Neural cell (in vitro differentiated cells): ENCODE measurements around the gene RBM17. TPM values are rescaled to one million over a fixed set of nuclear protein-coding genes. Genes with fewer than 3 reads are reported as not detected.

Experiments used
- polyA plus RNA-seq: library from polyadenylated mRNA; depleted of rRNA; stranded (reverse); fragments of >200 nt; gene quantifications from 2 replicates; pipeline ENCODE4 v1.2.3, GENCODE V29; 2014
- small RNA-seq, 3 experiments: library from RNA; depleted of rRNA; stranded (forward); fragments of <200 nt; gene quantifications; one replicate each; pipeline ENCODE3, GENCODE V24; 2012

Gene RBM17
- polyA plus RNA-seq, 1 donor from 2014 or later = 109 TPM

Small RNA genes lying within 50 kb of the gene (small RNA-seq; reads per million reads assigned to genes)
- 0 reads per million in 3 experiments for gene MIR3155A

Other genes starting within 250 kb of the RBM17 start
- gene ANKRD16, start 199.1 kb upstream of the RBM17 start, polyA plus RNA-seq = 11.0 and 14.2 TPM in 2 replicates
- gene FBH1, start 198.8 kb upstream of the RBM17 start, polyA plus RNA-seq = 41.1 and 48.1 TPM in 2 replicates
- not detected in 2 replicates for gene IL15RA, start 111.5 kb upstream of the RBM17 start, polyA plus RNA-seq
- gene IL2RA, start 26.7 kb upstream of the RBM17 start, polyA plus RNA-seq = not detected in 2 replicates
- gene PFKFB3, start 113.9 kb downstream of the RBM17 start, polyA plus RNA-seq = 33.4 and 36.2 TPM in 2 replicates